IPS-18a (cell line): ENCODE results near the gene MAML2.

Experiments used
- H3K27ac ChIP-seq: one replicate; pipeline ENCODE4 v1.5.1; 2013; ENCODE audit warnings: low read length
- H3K27me3 ChIP-seq: one replicate; pipeline ENCODE4 v1.6.1; 2013; ENCODE audit warnings: mild to moderate bottlenecking, low read length; ENCODE audit not compliant: control insufficient read depth, insufficient read depth
- H3K36me3 ChIP-seq: one replicate; pipeline ENCODE4 v1.6.1; 2013; ENCODE audit warnings: low read depth, low read length; ENCODE audit not compliant: control insufficient read depth
- H3K4me1 ChIP-seq: one replicate; pipeline ENCODE4 v1.6.1; 2013; ENCODE audit warnings: low read depth, low read length; ENCODE audit not compliant: control insufficient read depth
- H3K4me3 ChIP-seq: one replicate; pipeline ENCODE4 v1.5.1; 2013; ENCODE audit warnings: low read length
- H3K9ac ChIP-seq: one replicate; pipeline ENCODE4 v1.6.1; 2013; ENCODE audit warnings: mild to moderate bottlenecking, low read length, moderate library complexity
- H3K9me3 ChIP-seq: one replicate; pipeline ENCODE4 v1.6.1; 2013; ENCODE audit warnings: low read depth, low read length; ENCODE audit not compliant: control insufficient read depth

MAML2 gene

GRCh38 chr11:96056576-96056975 is 286.4 kb downstream of the MAML2 start:
- H3K36me3 ChIP-seq = no peaks in the 10 kb centered on the region
- no peaks in the 10 kb centered on the region for H3K9me3 ChIP-seq
- no peaks in the 10 kb centered on the region for H3K27me3 ChIP-seq
- no peak overlapping the region for H3K27ac ChIP-seq
- peaks cover 21% of the 10 kb centered on the region for H3K4me1 ChIP-seq
- H3K4me3 ChIP-seq = no peak overlapping the region
- no peak overlapping the region for H3K9ac ChIP-seq

GRCh38 chr11:96055706-96056387 is 287.1 kb downstream of the MAML2 start:
- H3K9ac ChIP-seq = peak overlapping the region; percentile 33

GRCh38 chr11:96054870-96055705 is 287.9 kb downstream of the MAML2 start:
- Histone ChIP-seq H3K9me3 (no peaks in the 10 kb centered on the region), H3K9ac (peak overlapping the region; percentile 33), H3K4me1 (peaks cover 21% of the 10 kb centered on the region), H3K36me3 (no peaks in the 10 kb centered on the region), H3K4me3 (no peak overlapping the region), H3K27me3 (no peaks in the 10 kb centered on the region), H3K27ac (peak overlapping the region; percentile 33)

More at GRCh38 chr11:96055706-96056387, 287.1 kb downstream of the MAML2 start:
- Histone ChIP-seq H3K9me3 (no peaks in the 10 kb centered on the region), H3K4me3 (no peak overlapping the region), H3K4me1 (peaks cover 21% of the 10 kb centered on the region), H3K27me3 (no peaks in the 10 kb centered on the region), H3K27ac (peak overlapping the region; percentile 33), H3K36me3 (no peaks in the 10 kb centered on the region)

- Histone ChIP-seq H3K9me3 (no peaks in the 10 kb centered on the region), H3K27ac (no peak overlapping the region), H3K27me3 (no peaks in the 10 kb centered on the region), H3K4me1 (peaks cover 21% of the 10 kb centered on the region), H3K4me3 (no peak overlapping the region), H3K9ac (no peak overlapping the region), H3K36me3 (no peaks in the 10 kb centered on the region)
These were observed 289.9 kb downstream of the MAML2 start for GRCh38 chr11:96052921-96053651.

- H3K9ac ChIP-seq = no peak overlapping the region
- H3K4me1 ChIP-seq = peaks cover 20% of the 10 kb centered on the region
- no peak overlapping the region for H3K27ac ChIP-seq
- H3K9me3 ChIP-seq = no peaks in the 10 kb centered on the region
- no peaks in the 10 kb centered on the region for H3K27me3 ChIP-seq
- H3K36me3 ChIP-seq = no peaks in the 10 kb centered on the region
- no peak overlapping the region for H3K4me3 ChIP-seq
These were observed 291.2 kb downstream of the MAML2 start for GRCh38 chr11:96051820-96052219.

- no peak overlapping the region for H3K9ac ChIP-seq
- no peak overlapping the region for H3K27ac ChIP-seq
- H3K4me1 ChIP-seq = peaks cover 18% of the 10 kb centered on the region
- H3K36me3 ChIP-seq = no peaks in the 10 kb centered on the region
- no peak overlapping the region for H3K4me3 ChIP-seq
- H3K27me3 ChIP-seq = no peaks in the 10 kb centered on the region
- H3K9me3 ChIP-seq = no peaks in the 10 kb centered on the region
These were observed 292.4 kb downstream of the MAML2 start for GRCh38 chr11:96050435-96051182.

- peaks cover 11% of the 10 kb centered on the region for H3K4me1 ChIP-seq
These were observed 293.6 kb downstream of the MAML2 start for GRCh38 chr11:96049426-96049825.

GRCh38 chr11:96045622-96046456 is 297.2 kb downstream of the MAML2 start:
- no peaks in the 10 kb centered on the region for H3K36me3 ChIP-seq
- no peaks in the 10 kb centered on the region for H3K9me3 ChIP-seq
- H3K27me3 ChIP-seq = no peaks in the 10 kb centered on the region
- H3K27ac ChIP-seq = no peak overlapping the region
- peak overlapping the region; percentile 2 for H3K9ac ChIP-seq
- H3K4me3 ChIP-seq = peak overlapping the region; percentile 21
- peaks cover 11% of the 10 kb centered on the region for H3K4me1 ChIP-seq

More at GRCh38 chr11:96049426-96049825, 293.6 kb downstream of the MAML2 start:
- no peak overlapping the region for H3K4me3 ChIP-seq
- H3K27me3 ChIP-seq = no peaks in the 10 kb centered on the region
- no peak overlapping the region for H3K27ac ChIP-seq
- no peaks in the 10 kb centered on the region for H3K9me3 ChIP-seq
- no peaks in the 10 kb centered on the region for H3K36me3 ChIP-seq
- H3K9ac ChIP-seq = no peak overlapping the region

GRCh38 chr11:96044747-96045146 is 298.2 kb downstream of the MAML2 start:
- Histone ChIP-seq H3K27me3 (no peaks in the 10 kb centered on the region), H3K4me3 (no peak overlapping the region), H3K27ac (no peak overlapping the region), H3K9me3 (no peaks in the 10 kb centered on the region), H3K36me3 (no peaks in the 10 kb centered on the region), H3K4me1 (peaks cover 11% of the 10 kb centered on the region), H3K9ac (no peak overlapping the region)

- no peaks in the 10 kb centered on the region for H3K27me3 ChIP-seq
- no peaks in the 10 kb centered on the region for H3K36me3 ChIP-seq
- no peak overlapping the region for H3K4me3 ChIP-seq
- H3K9ac ChIP-seq = no peak overlapping the region
- no peak overlapping the region for H3K27ac ChIP-seq
- H3K9me3 ChIP-seq = no peaks in the 10 kb centered on the region
- H3K4me1 ChIP-seq = peaks cover 11% of the 10 kb centered on the region
These were observed 298.7 kb downstream of the MAML2 start for GRCh38 chr11:96044311-96044710.
